Measurements from ENCODE around the gene PAM.
A peak's percentile ranks its signal among the peaks of the same experiment; 100 is the strongest.

PAM gene

GRCh38 chr5:102759289-102759688, 4.2 kb downstream of the PAM start:
- Histone ChIP-seq H3K27me3 (0 out of 22 replicates have a peak, but pooled peaks cover 0 to under 1% (median 0%) of the 10 kb centered on the region in 11 experiments), H3K4me3 (no peak overlapping the region), H3K9me3 (replicated peaks in 1 of 11) (no peaks in the 10 kb centered on the region), H3K4me1 (peaks cover 35 to 60% (median 55%) of the 10 kb centered on the region in 10 experiments), H3K36me3 (peaks cover 0 to 3% (median 0%) of the 10 kb centered on the region in 11 experiments; a peak in 2 of 22 replicates), H3K4me2 (peak overlapping the region in 3 of 11 experiments; percentile 5 to 20 (median 17); a peak in 5 of 22 replicates), H4K20me1 (peaks cover 0 to 62% (median 7%) of the 10 kb centered on the region in 11 experiments; a peak in 8 of 22 replicates), H3K9ac (no peak overlapping the region), H3K27ac (no peak overlapping the region)
- no peak for TF ChIP-seq Cebpa-rat (IDR thresholded peaks at IDR 0.05)

GRCh38 chr5:102759700-102760099, 4.6 kb downstream of the PAM start:
- H3K27me3 ChIP-seq: no peaks in the 10 kb centered on the region
- peak overlapping the region in 4 of 11 experiments; percentile 17 to 25 (median 20); a peak in 8 of 22 replicates for H3K4me2 ChIP-seq
- peaks cover 31 to 56% (median 50%) of the 10 kb centered on the region in 10 experiments for H3K4me1 ChIP-seq
- no peak overlapping the region for H3K27ac ChIP-seq
- H3K4me3 ChIP-seq: no peak overlapping the region
- no peaks in the 10 kb centered on the region for H3K9me3 ChIP-seq (replicated peaks in 1 of 11)
- H3K9ac ChIP-seq: no peak overlapping the region
- H3K36me3 ChIP-seq: peaks cover 0 to 5% (median 0%) of the 10 kb centered on the region in 11 experiments; a peak in 3 of 22 replicates
- peaks cover 0 to 62% (median 7%) of the 10 kb centered on the region in 11 experiments; a peak in 8 of 22 replicates for H4K20me1 ChIP-seq
- no peak for TF ChIP-seq Cebpa-rat (IDR thresholded peaks at IDR 0.05)

GRCh38 chr5:102760815-102761214, 5.7 kb downstream of the PAM start:
- peak overlapping the region in 9 of 11 experiments; percentile 3 to 57 (median 20); a peak in 13 of 22 replicates for H3K4me2 ChIP-seq
- no peak for TF ChIP-seq Cebpa-rat (IDR thresholded peaks at IDR 0.05)
- H3K9ac ChIP-seq: no peak overlapping the region
- H3K27me3 ChIP-seq: no peaks in the 10 kb centered on the region
- peaks cover 0 to 69% (median 9%) of the 10 kb centered on the region in 11 experiments; a peak in 8 of 22 replicates for H4K20me1 ChIP-seq
- H3K27ac ChIP-seq: no peak overlapping the region
- no peaks in the 10 kb centered on the region for H3K9me3 ChIP-seq (replicated peaks in 1 of 11)
- H3K4me3 ChIP-seq: no peak overlapping the region
- peaks cover 29 to 56% (median 50%) of the 10 kb centered on the region in 10 experiments for H3K4me1 ChIP-seq
- peaks cover 0 to 9% (median 0%) of the 10 kb centered on the region in 11 experiments; a peak in 4 of 22 replicates for H3K36me3 ChIP-seq

- Histone ChIP-seq H3K9ac (peak overlapping the region in 2 of 11 experiments; percentile 12 to 33; a peak in 2 of 22 replicates), H4K20me1 (peaks cover 0 to 74% (median 9%) of the 10 kb centered on the region in 11 experiments; a peak in 8 of 22 replicates), H3K27ac (peak overlapping the region in 2 of 11 experiments; percentile 42 to 59; a peak in 4 of 22 replicates), H3K4me1 (peaks cover 16 to 47% (median 38%) of the 10 kb centered on the region in 10 experiments), H3K27me3 (no peaks in the 10 kb centered on the region), H3K4me2 (peak overlapping the region; percentile 14 to 77 (median 46); a peak in 20 of 22 replicates), H3K9me3 (replicated peaks in 1 of 11) (no peaks in the 10 kb centered on the region), H3K4me3 (no peak overlapping the region), H3K36me3 (peaks cover 0 to 13% (median 0%) of the 10 kb centered on the region in 11 experiments; a peak in 5 of 22 replicates)
- no peak for TF ChIP-seq Cebpa-rat (IDR thresholded peaks at IDR 0.05)
These were observed 7.0 kb downstream of the PAM start for GRCh38 chr5:102762095-102762534.

- Histone ChIP-seq H3K36me3 (peaks cover 0 to 13% (median 3%) of the 10 kb centered on the region in 11 experiments; a peak in 6 of 22 replicates), H3K9ac (peak overlapping the region in 1 of 11 experiments; percentile 12; a peak in 1 of 22 replicates), H3K27ac (peak overlapping the region in 1 of 11 experiments; percentile 59; a peak in 2 of 22 replicates), H3K4me2 (peak overlapping the region; percentile 14 to 77 (median 46); a peak in 18 of 22 replicates), H3K27me3 (no peaks in the 10 kb centered on the region), H3K9me3 (replicated peaks in 1 of 11) (no peaks in the 10 kb centered on the region), H4K20me1 (peaks cover 0 to 73% (median 9%) of the 10 kb centered on the region in 11 experiments; a peak in 8 of 22 replicates), H3K4me1 (peaks cover 14 to 42% (median 33%) of the 10 kb centered on the region in 10 experiments), H3K4me3 (no peak overlapping the region)
- TF ChIP-seq Cebpa-rat (IDR thresholded peaks at IDR 0.05): no peak
These were observed 7.6 kb downstream of the PAM start for GRCh38 chr5:102762562-102763227.

- Histone ChIP-seq H3K36me3 (peaks cover 0 to 13% (median 4%) of the 10 kb centered on the region in 11 experiments; a peak in 6 of 22 replicates), H3K27ac (no peak overlapping the region), H4K20me1 (peaks cover 0 to 63% (median 9%) of the 10 kb centered on the region in 11 experiments; a peak in 8 of 22 replicates)
These were observed 8.6 kb downstream of the PAM start for GRCh38 chr5:102763734-102764133.

GRCh38 chr5:102764381-102765004, 9.4 kb downstream of the PAM start:
- no peaks in the 10 kb centered on the region for H3K9me3 ChIP-seq (replicated peaks in 1 of 11)
- H4K20me1 ChIP-seq: peaks cover 0 to 55% (median 9%) of the 10 kb centered on the region in 11 experiments; a peak in 8 of 22 replicates

More at GRCh38 chr5:102763734-102764133, 8.6 kb downstream of the PAM start:
- no peak overlapping the region for H3K4me3 ChIP-seq
- H3K4me2 ChIP-seq: no peak overlapping the region
- no peak overlapping the region for H3K9ac ChIP-seq
- H3K4me1 ChIP-seq: peaks cover 14 to 35% (median 27%) of the 10 kb centered on the region in 10 experiments
- no peaks in the 10 kb centered on the region for H3K9me3 ChIP-seq (replicated peaks in 1 of 11)
- H3K27me3 ChIP-seq: no peaks in the 10 kb centered on the region
- TF ChIP-seq Cebpa-rat (IDR thresholded peaks at IDR 0.05): no peak

GRCh38 chr5:102765350-102765749, 10.2 kb downstream of the PAM start:
- no peak overlapping the region for H3K9ac ChIP-seq
- peaks cover 0 to 49% (median 3%) of the 10 kb centered on the region in 11 experiments; a peak in 8 of 22 replicates for H4K20me1 ChIP-seq

More at GRCh38 chr5:102764381-102765004, 9.4 kb downstream of the PAM start:
- Histone ChIP-seq H3K36me3 (peaks cover 0 to 13% (median 4%) of the 10 kb centered on the region in 11 experiments; a peak in 6 of 22 replicates), H3K4me1 (peaks cover 14 to 36% (median 27%) of the 10 kb centered on the region in 10 experiments), H3K4me2 (no peak overlapping the region), H3K27me3 (no peaks in the 10 kb centered on the region), H3K9ac (no peak overlapping the region), H3K27ac (no peak overlapping the region), H3K4me3 (no peak overlapping the region)
- TF ChIP-seq Cebpa-rat (IDR thresholded peaks at IDR 0.05): no peak

More at GRCh38 chr5:102765350-102765749, 10.2 kb downstream of the PAM start:
- no peaks in the 10 kb centered on the region for H3K27me3 ChIP-seq
- no peak overlapping the region for H3K4me2 ChIP-seq
- no peaks in the 10 kb centered on the region for H3K9me3 ChIP-seq (replicated peaks in 1 of 11)
- no peak for TF ChIP-seq Cebpa-rat (IDR thresholded peaks at IDR 0.05)
- no peak overlapping the region for H3K4me3 ChIP-seq
- H3K27ac ChIP-seq: no peak overlapping the region
- H3K36me3 ChIP-seq: peaks cover 0 to 13% (median 4%) of the 10 kb centered on the region in 11 experiments; a peak in 6 of 22 replicates
- H3K4me1 ChIP-seq: peaks cover 14 to 36% (median 25%) of the 10 kb centered on the region in 10 experiments

All from BLaER1 treated with 17β-estradiol and CSF1 and Interleukin-3, amounts not matched to agents 10 nM and 100 nM (cell line).